ENCODE data around the gene TNFSF11.

- TF ChIP-seq CTCF (IDR thresholded peaks at IDR 0.05; ENCODE audit: low read length) (no peak), EZH2 (optimal IDR thresholded peaks at IDR 0.05; ENCODE audit: low read depth, low read length) (no peak), EZH2phosphoT487 (IDR thresholded peaks at IDR 0.05; ENCODE audit: low read length) (no peak)
Observed at GRCh38 chr13:42567906-42568305, 6.0 kb upstream of the TNFSF11 start.
